ENCODE results near the gene GASK1B.

The GASK1B gene

GRCh38 chr4:158155656-158156356 is 17.0 kb downstream of the GASK1B start:
- no peak for DNase-seq (ENCODE audit: low read depth in 2 of 3, low spot score in 2 of 3)

DNA sequence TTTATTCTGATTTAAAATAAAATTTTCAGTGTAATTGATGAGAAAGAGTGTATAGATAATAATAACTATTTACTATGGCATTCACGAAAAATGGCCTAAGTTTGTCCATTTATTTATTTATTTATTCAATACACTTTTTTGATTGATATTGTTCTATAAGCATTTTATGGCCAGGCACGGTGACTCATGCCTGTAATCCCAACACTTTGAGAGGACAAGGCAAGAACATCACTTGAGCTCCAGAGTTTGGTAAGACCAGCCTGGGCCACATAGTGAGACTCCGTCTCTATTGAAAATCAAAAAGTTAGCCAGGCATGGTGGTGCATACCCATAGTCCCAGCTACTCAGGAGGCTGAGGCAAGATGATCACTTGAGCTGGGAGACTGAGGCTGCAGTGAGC is 25.7 kb downstream of the GASK1B start:
- no peak for DNase-seq (ENCODE audit: low read depth in 2 of 3, low spot score in 2 of 3)

DNA sequence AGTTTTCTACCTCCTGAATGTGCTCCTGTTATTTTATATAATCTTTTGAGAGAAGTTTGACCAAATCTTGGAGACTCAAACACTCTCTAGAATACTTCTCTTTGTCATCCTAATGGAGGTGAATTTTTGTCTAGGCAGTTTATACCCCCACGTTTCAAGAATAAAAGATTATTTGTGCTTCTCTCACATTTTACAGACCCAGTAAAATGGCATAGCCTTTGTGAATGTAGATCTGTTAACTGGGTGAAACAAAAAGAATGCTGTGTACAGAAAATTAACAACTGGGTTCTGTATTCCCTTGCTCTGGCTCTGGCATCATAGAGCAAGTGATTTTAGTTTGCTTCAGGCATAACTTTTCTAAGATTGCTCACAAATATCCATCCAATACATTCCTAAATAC is 26.1 kb downstream of the GASK1B start:
- no peak for DNase-seq (ENCODE audit: low read depth in 2 of 3, low spot score in 2 of 3)

- DNase-seq (ENCODE audit: low read depth in 2 of 3, low spot score in 2 of 3) = no peak
Measured at GRCh38 chr4:158139086-158139485, 33.7 kb downstream of the GASK1B start.

GRCh38 chr4:158134222-158134621 is 38.6 kb downstream of the GASK1B start:
- DNase-seq (ENCODE audit: low read depth in 2 of 3, low spot score in 2 of 3) = no peak

DNA sequence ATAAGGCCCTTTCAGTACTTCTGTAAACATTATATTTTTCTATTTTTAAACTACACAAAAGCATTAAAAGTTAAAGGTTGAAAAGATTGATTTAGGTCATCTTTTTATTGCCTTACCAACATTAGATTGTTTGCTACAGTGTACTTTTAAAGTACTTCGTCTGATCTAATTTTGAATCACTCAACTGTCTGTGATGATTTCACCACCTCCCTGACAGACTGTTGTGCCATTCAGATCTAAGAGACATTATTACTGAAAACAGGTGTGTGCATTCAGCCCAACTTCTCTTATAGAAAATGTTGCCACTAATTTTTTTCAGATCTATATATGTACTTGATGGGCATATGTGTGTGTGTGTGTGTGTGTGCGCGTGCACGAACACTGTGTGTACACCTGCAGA is 39.3 kb downstream of the GASK1B start:
- DNase-seq (ENCODE audit: low read depth in 2 of 3, low spot score in 2 of 3) = no peak

DNA sequence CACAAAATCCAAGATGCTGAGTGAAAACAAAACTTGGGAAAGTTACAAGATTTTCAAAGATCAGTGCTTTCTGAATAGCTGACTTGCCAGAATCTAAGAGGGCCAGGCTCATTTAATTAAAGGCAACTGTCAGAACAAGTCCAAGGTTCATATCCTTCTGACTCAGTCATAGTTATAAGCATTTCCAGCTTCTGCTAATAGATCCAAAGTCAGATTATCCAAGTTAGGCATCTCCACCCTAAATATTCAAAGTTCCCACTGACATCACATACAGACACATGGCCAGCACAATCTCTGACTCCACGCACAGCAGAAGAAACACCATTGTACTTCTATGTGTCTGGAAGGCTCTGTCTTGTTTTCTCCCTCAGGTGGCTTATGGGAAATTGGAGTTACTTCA is 41.8 kb downstream of the GASK1B start:
- DNase-seq (ENCODE audit: low read depth in 2 of 3, low spot score in 2 of 3) = no peak

GRCh38 chr4:158130204-158130603 is 42.6 kb downstream of the GASK1B start:
- no peak for DNase-seq (ENCODE audit: low read depth in 2 of 3, low spot score in 2 of 3)

DNA sequence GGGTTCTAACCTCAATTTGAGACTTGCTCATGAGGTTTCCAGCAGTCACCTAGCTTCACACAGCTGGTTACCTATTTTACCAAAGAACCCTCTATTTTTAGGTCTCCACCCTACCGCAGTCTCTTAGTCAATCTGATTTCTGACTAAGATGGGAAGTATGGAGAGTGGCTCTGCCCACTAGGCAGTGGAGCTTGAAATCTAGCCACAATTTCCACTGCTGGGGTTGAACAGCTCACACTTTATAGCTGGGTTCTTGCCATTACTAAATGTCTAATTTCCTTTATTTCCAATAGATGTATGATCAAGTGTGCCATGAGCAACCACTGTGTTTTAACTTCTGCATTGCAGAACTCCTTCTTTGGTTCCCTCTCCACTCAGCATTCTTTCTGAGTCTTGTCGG is 43.1 kb downstream of the GASK1B start:
- DNase-seq (ENCODE audit: low read depth in 2 of 3, low spot score in 2 of 3) = no peak

DNA sequence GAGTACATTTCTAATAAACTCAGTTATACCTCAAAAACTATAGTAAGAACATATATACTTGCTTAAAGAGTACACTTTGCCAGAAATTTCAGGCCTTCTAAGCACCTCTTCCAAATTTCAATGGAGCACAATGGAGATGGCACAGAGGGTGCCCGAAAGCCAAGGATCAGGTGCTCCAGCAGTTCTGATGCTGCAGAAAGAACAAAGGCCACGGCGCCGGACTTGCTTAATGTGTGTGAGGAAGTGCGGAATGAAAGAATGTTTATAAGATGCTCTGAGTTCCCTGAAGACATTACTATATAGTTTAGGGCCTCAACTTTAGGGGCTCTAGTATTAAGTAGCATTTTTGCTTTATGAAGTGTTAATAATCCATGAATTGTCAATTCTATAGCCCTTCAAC is 44.3 kb downstream of the GASK1B start:
- no peak for DNase-seq (ENCODE audit: low read depth in 2 of 3, low spot score in 2 of 3)

DNA sequence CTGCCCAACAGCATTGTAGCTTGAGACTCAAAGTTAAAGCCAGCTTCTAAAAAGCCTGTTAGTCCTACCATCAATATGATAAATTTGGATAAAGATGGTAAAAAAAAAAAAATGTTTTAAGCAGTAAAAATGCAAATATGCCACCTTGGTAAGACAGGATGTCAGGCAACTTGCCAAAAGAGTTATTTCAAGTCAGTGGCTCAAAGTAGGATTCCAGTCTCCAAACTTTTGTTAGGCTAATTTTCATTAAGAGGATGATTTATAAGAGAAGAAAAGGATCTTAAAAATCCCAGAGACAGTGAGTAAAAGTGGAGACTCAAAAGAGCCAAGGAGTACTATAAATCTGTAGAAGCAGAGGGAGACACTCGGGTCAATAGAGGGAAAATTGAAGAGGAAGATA is 47.5 kb downstream of the GASK1B start:
- DNase-seq (ENCODE audit: low read depth in 2 of 3, low spot score in 2 of 3) = no peak
